Spleen (tissue), 11 donors: ENCODE data around the gene HK3. TPM values are rescaled to one million over a fixed set of nuclear protein-coding genes. Genes with fewer than 3 reads are reported as not detected.

ENCODE experiments used
- DNase-seq: peaks from one replicate; pipeline ENCODE4 v3.0.0-alpha.2; 2020
- H3K27ac ChIP-seq, 8 donors: fragments of 200-600 bp; sonication (generic) in 7 of 8; 1 replicate in 4 of 8; 2 replicates in 4 of 8; pipeline versions ENCODE4 v1.5.0 to v1.8.0; 2016 to 2021; ENCODE audit warnings: inconsistent platforms in 4 of 8, mild to moderate bottlenecking in 4 of 8, moderate library complexity in 1 of 8
- H3K27me3 ChIP-seq, 7 donors: fragments of 200-600 bp; sonication (generic) in 6 of 7; replicated peaks in 1 of 7; 1 replicate in 4 of 7; 2 replicates in 3 of 7; pipeline versions ENCODE4 v1.5.0 to v1.8.0; 2016 to 2021; ENCODE audit warnings: inconsistent platforms in 3 of 7, mild to moderate bottlenecking in 1 of 7
- H3K36me3 ChIP-seq, 6 donors: fragments of 200-600 bp; sonication (generic) in 5 of 6; 1 replicate in 4 of 6; 2 replicates in 2 of 6; pipeline versions ENCODE4 v1.5.0 to v1.8.0; 2016 to 2021; ENCODE audit warnings: inconsistent platforms in 2 of 6
- H3K4me1 ChIP-seq, 6 donors: fragments of 200-600 bp; sonication (generic) in 5 of 6; 1 replicate in 3 of 6; 2 replicates in 3 of 6; pipeline versions ENCODE4 v1.5.0 to v1.8.0; 2016 to 2021; ENCODE audit warnings: inconsistent platforms in 3 of 6
- H3K4me3 ChIP-seq, 8 donors: fragments of 200-600 bp; sonication (generic) in 7 of 8; 1 replicate in 4 of 8; 2 replicates in 4 of 8; pipeline versions ENCODE4 v1.5.0 to v1.8.0; 2016 to 2021; ENCODE audit warnings: inconsistent platforms in 4 of 8, mild to moderate bottlenecking in 4 of 8, moderate library complexity in 2 of 8
- H3K9me3 ChIP-seq, 8 donors: fragments of 200-600 bp; sonication (generic) in 7 of 8; 1 replicate in 4 of 8; 2 replicates in 4 of 8; pipeline versions ENCODE4 v1.5.0 to v1.8.0; 2016 to 2021; ENCODE audit warnings: inconsistent platforms in 4 of 8
- CTCF ChIP-seq, 11 experiments: fragments of 200-600 bp in 7 of 11; fragments of 450-650 bp in 4 of 11; sonication (generic) in 4 of 11; IDR thresholded peaks in 8 of 11; conservative IDR thresholded peaks in 3 of 11; 1 replicate in 7 of 11; 2 replicates in 4 of 11; pipeline versions ENCODE4 v1.4.0 to v1.8.0; 2016 to 2021; ENCODE audit warnings: antibody characterized with exemption in 11 of 11, inconsistent platforms in 4 of 11, mild to moderate bottlenecking in 1 of 11
- POLR2A ChIP-seq, 3 donors: fragments of 450-650 bp; IDR thresholded peaks; one replicate each; pipeline ENCODE4 v1.5.1; 2017; ENCODE audit warnings: antibody characterized with exemption in 3 of 3, mild to moderate bottlenecking in 1 of 3
- POLR2AphosphoS5 ChIP-seq, 3 donors: sonication (generic); formaldehyde crosslinking; IDR thresholded peaks; one replicate each; pipeline ENCODE4 v1.5.1; 2017; ENCODE audit warnings: antibody characterized with exemption in 3 of 3
- WGBS, 5 donors: extraction: QIAGEN DNeasy Blood & Tissue Kit in 3 of 5; methylation state at CpG; one replicate each; pipeline versions ENCODE4 v1.1.5 to v1.1.7; 2013 to 2018; 5-methylcytosine and 5-hydroxymethylcytosine counted together
- intact Hi-C: fragments of 100-400 bp; cut with DNase I; formaldehyde crosslinking; loops from one replicate; pipeline ENCODE4 v1.15.0; 2023; ENCODE audit warnings: low total_unique reads
- polyA plus RNA-seq, 3 donors: library from polyadenylated mRNA; stranded (reverse); fragments of 200-250 nt; gene quantifications; one replicate each; pipeline ENCODE4 v1.2.1, GENCODE V29; 2013
- total RNA-seq, 7 donors: library from RNA; depleted of rRNA in 3 of 7; stranded (reverse); fragments of >200 nt in 3 of 7; fragmentation: NEBNext Ultra II Directional in 4 of 7; extraction: Animal tissue kit (Norgen Biotek cat#: 25700) in 4 of 7; gene quantifications; one replicate each; pipeline versions ENCODE4 v1.1.0 to v1.2.1, GENCODE V29; 2016 to 2021
- donor health status: healthy with polysubstance abuse.
- donor health status: DM: no; HTN: no; CAD: no; lungs with moderate emphysema.
- donor health status: DM: no; HTN: no; CAD: no.
- donor health status: Bipolar disorder and iron deficiency.
- donor health status: healthy.
- donor health status: DM: no; HTN: no; CAD: no.
- donor health status: DM: yes; HTN: yes; CAD: no.

Gene HK3
- total and polyA plus RNA-seq, 10 donors: 38.8 to 369 (median 168) TPM

- Histone ChIP-seq H3K4me1 (no peaks in the 10 kb centered on the region), H3K27me3 (peaks cover 0 to 95% (median 31%) of the 10 kb centered on the region in 7 donors), H3K9me3 (no peaks in the 10 kb centered on the region), H3K27ac (no peak overlapping the region), H3K36me3 (no peaks in the 10 kb centered on the region), H3K4me3 (no peak overlapping the region)
- no peak for DNase-seq
- intact Hi-C loops: no loop called here
- TF ChIP-seq POLR2A (IDR thresholded peaks at IDR 0.05) (no peak), CTCF (IDR thresholded peaks at IDR 0.05 in 8 of 11, conservative IDR thresholded peaks at IDR 0.05 in 3 of 11) (no peak), POLR2AphosphoS5 (IDR thresholded peaks at IDR 0.05) (no peak)
- 77 to 85% (median 79%) methylated on average over 12 to 13 of the region's 13 CpGs for WGBS, 5 donors
Observed at GRCh38 chr5:176847726-176848290, 51.3 kb downstream of the HK3 start.

- Histone ChIP-seq H3K4me1 (no peaks in the 10 kb centered on the region), H3K4me3 (no peak overlapping the region), H3K27me3 (peaks cover 0 to 100% (median 31%) of the 10 kb centered on the region in 7 donors), H3K9me3 (no peaks in the 10 kb centered on the region), H3K36me3 (no peaks in the 10 kb centered on the region), H3K27ac (no peak overlapping the region)
- intact Hi-C loops: no loop called here
- TF ChIP-seq POLR2A (IDR thresholded peaks at IDR 0.05) (no peak), CTCF (IDR thresholded peaks at IDR 0.05 in 8 of 11, conservative IDR thresholded peaks at IDR 0.05 in 3 of 11) (no peak), POLR2AphosphoS5 (IDR thresholded peaks at IDR 0.05) (no peak)
- no peak for DNase-seq
- WGBS, 5 donors: 48 to 69% (median 61%) methylated on average over 18 of the region's 18 CpGs
Observed at GRCh38 chr5:176847148-176847547, 52.0 kb downstream of the HK3 start.

- WGBS, 5 donors: 39 to 54% (median 51%) methylated on average over 9 to 24 of the region's 24 CpGs
- peaks cover 0 to 100% (median 31%) of the 10 kb centered on the region in 7 donors for H3K27me3 ChIP-seq
- DNase-seq: no peak
Observed at GRCh38 chr5:176846335-176847140, 52.6 kb downstream of the HK3 start.

More at GRCh38 chr5:176846335-176847140, 52.6 kb downstream of the HK3 start:
- Histone ChIP-seq H3K4me3 (no peak overlapping the region), H3K4me1 (no peaks in the 10 kb centered on the region), H3K36me3 (no peaks in the 10 kb centered on the region), H3K9me3 (no peaks in the 10 kb centered on the region), H3K27ac (no peak overlapping the region)
- TF ChIP-seq POLR2AphosphoS5 (IDR thresholded peaks at IDR 0.05) (no peak), CTCF (IDR thresholded peaks at IDR 0.05 in 8 of 11, conservative IDR thresholded peaks at IDR 0.05 in 3 of 11) (no peak), POLR2A (IDR thresholded peaks at IDR 0.05) (no peak)
- intact Hi-C loops: no loop called here
